Activated CD4-positive, alpha-beta T cell treated with anti-CD3 and anti-CD28 coated beads, Interleukin-2, amount 10 ng/mL, durations not matched to agents 7 days and 5 days (primary cell): ENCODE data around the gene EVC2. TPM values are rescaled to one million over a fixed set of nuclear protein-coding genes. Genes with fewer than 3 reads are reported as not detected.

ENCODE experiments used
- CTCF ChIA-PET: fragments of 350-600 bp; sonication (Branson Sonifier 250); formaldehyde crosslinking; loops from one replicate; lab custom pipeline; 2021; ENCODE audit warnings: antibody characterized with exemption; lab: Charles Lee
- POLR2A ChIA-PET: fragments of 350-600 bp; sonication (Branson Sonifier 250); formaldehyde crosslinking; loops from one replicate; lab custom pipeline; 2021; ENCODE audit warnings: antibody characterized with exemption; lab: Charles Lee
- DNase-seq: peaks from one replicate; pipeline ENCODE4 v3.0.0-alpha.2; 2020
- H3K27ac Mint-ChIP-seq: one replicate; pipeline ENCODE4 v1.8.0; 2021; ENCODE audit warnings: mild to moderate bottlenecking, moderate library complexity, mixed read lengths
- H3K27me3 Mint-ChIP-seq: one replicate; pipeline ENCODE4 v1.8.0; 2021; ENCODE audit warnings: mixed read lengths
- H3K36me3 Mint-ChIP-seq: one replicate; pipeline ENCODE4 v1.8.0; 2021; ENCODE audit warnings: low read depth, mixed read lengths
- H3K4me1 Mint-ChIP-seq: one replicate; pipeline ENCODE4 v1.8.0; 2021; ENCODE audit warnings: mixed read lengths
- H3K4me3 Mint-ChIP-seq: one replicate; pipeline ENCODE4 v1.8.0; 2021; ENCODE audit warnings: mild to moderate bottlenecking, moderate library complexity, mixed read lengths
- H3K9me3 Mint-ChIP-seq: one replicate; pipeline ENCODE4 v1.8.0; 2021; ENCODE audit warnings: mixed read lengths
- total RNA-seq, 2 experiments: library from RNA; stranded (reverse); gene quantifications; one replicate each; pipeline ENCODE4 v1.2.3, GENCODE V29; 2021

The EVC2 gene
- total RNA-seq, 2 experiments from 2014 or later = 0.56 to 0.72 TPM

DNA sequence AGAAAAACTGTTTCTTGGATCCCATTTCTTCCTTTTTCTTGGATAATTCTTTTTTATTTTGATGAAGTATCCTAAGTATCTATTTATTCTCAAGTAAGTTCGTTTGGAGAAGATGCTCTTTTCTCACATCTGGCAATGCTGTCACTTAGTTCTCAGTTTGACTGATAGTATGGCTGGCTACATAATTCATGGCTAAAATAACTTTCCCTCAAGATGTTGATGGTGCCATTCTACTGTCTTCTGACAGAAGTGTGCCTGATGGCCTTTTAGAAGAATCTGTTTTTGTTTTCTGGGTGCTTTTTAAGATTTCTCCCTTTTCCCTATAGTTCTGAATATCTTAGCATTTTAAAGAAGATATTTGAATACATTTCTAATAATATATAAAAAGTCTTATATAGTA lies 41.6 kb downstream of the EVC2 start:
- H3K4me1 Mint-ChIP-seq = no peaks in the 10 kb centered on the region
- H3K27me3 Mint-ChIP-seq = no peaks in the 10 kb centered on the region
- peaks cover 7% of the 10 kb centered on the region for H3K9me3 Mint-ChIP-seq
- H3K4me3 Mint-ChIP-seq = no peak overlapping the region
- no peak for DNase-seq
- H3K27ac Mint-ChIP-seq = no peak overlapping the region
- ChIA-PET CTCF (no interaction called here), POLR2A (no interaction called here)
- H3K36me3 Mint-ChIP-seq = no peaks in the 10 kb centered on the region

GRCh38 chr4:5664778-5665177 lies 43.6 kb downstream of the EVC2 start:
- H3K27ac Mint-ChIP-seq = no peak overlapping the region
- peaks cover 7% of the 10 kb centered on the region for H3K9me3 Mint-ChIP-seq
- DNase-seq = no peak

DNA sequence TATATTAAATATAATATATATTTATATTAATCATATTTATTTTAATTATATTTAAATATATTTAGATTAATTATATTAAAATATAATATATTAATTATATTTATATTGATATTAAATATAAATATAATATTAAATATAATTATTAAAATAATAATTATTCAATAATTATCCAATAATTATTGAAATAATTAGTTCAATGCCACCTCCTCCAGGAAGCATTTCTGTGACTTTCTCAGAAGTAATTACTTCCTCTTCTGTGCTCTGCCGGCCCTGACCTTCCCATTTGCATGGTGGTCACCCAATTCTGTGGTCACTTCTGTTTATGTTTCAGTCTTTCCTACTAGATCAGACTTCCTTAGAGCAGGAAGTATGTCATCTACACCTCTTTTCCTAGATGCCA lies 45.8 kb downstream of the EVC2 start:
- Mint-ChIP-seq H3K36me3 (no peaks in the 10 kb centered on the region), H3K9me3 (peaks cover 7% of the 10 kb centered on the region)
- CTCF ChIA-PET = no interaction called here

More at GRCh38 chr4:5664778-5665177, 43.6 kb downstream of the EVC2 start:
- Mint-ChIP-seq H3K27me3 (no peaks in the 10 kb centered on the region), H3K36me3 (no peaks in the 10 kb centered on the region), H3K4me3 (no peak overlapping the region), H3K4me1 (no peaks in the 10 kb centered on the region)
- CTCF ChIA-PET = no interaction called here
- POLR2A ChIA-PET = no interaction called here

DNA sequence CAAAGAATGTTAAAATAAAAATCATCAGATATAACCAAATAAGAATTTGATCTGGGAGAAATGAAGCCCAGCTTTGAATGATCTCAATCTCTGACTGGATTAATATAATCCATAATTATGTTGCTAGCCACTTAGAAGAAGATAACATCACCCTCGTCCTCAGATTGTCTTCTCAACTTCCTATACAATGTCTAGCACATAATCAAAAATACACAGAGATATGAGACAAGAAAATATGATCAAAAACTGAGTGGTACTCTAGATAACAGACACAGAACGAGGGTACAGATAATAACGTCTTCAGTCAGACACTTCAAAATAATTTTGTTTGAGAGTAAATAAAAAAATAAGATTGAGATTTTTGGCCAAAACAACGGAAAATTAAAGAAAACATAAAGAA lies 47.1 kb downstream of the EVC2 start:
- CTCF ChIA-PET = no interaction called here
- Mint-ChIP-seq H3K36me3 (no peaks in the 10 kb centered on the region), H3K9me3 (peaks cover 7% of the 10 kb centered on the region), H3K4me1 (no peaks in the 10 kb centered on the region), H3K27me3 (no peaks in the 10 kb centered on the region), H3K4me3 (no peak overlapping the region), H3K27ac (no peak overlapping the region)
- DNase-seq = no peak
- POLR2A ChIA-PET = no interaction called here

More for the DNA sequence above, 45.8 kb downstream of the EVC2 start:
- Mint-ChIP-seq H3K4me3 (no peak overlapping the region), H3K27ac (no peak overlapping the region), H3K27me3 (no peaks in the 10 kb centered on the region), H3K4me1 (no peaks in the 10 kb centered on the region)
- DNase-seq = no peak
- POLR2A ChIA-PET = no interaction called here

GRCh38 chr4:5660185-5660584 lies 48.2 kb downstream of the EVC2 start:
- CTCF ChIA-PET = no interaction called here
- peaks cover 7% of the 10 kb centered on the region for H3K9me3 Mint-ChIP-seq

GRCh38 chr4:5658974-5659373 lies 49.4 kb downstream of the EVC2 start:
- H3K9me3 Mint-ChIP-seq = peaks cover 7% of the 10 kb centered on the region
- no peak overlapping the region for H3K27ac Mint-ChIP-seq
- H3K4me3 Mint-ChIP-seq = no peak overlapping the region
- ChIA-PET POLR2A (no interaction called here), CTCF (interaction anchor here (0.8 kb wide), 1 partner anchor 12 kb away, joined by 3 read pairs; no protein-coding TSS in a partner anchor)
- no peaks in the 10 kb centered on the region for H3K36me3 Mint-ChIP-seq
- no peak for DNase-seq
- H3K4me1 Mint-ChIP-seq = no peaks in the 10 kb centered on the region
- H3K27me3 Mint-ChIP-seq = no peaks in the 10 kb centered on the region

More at GRCh38 chr4:5660185-5660584, 48.2 kb downstream of the EVC2 start:
- no peak overlapping the region for H3K4me3 Mint-ChIP-seq
- H3K27me3 Mint-ChIP-seq = no peaks in the 10 kb centered on the region
- no peak for DNase-seq
- H3K36me3 Mint-ChIP-seq = no peaks in the 10 kb centered on the region
- H3K27ac Mint-ChIP-seq = no peak overlapping the region
- POLR2A ChIA-PET = no interaction called here
- no peaks in the 10 kb centered on the region for H3K4me1 Mint-ChIP-seq

- no peak overlapping the region for H3K27ac Mint-ChIP-seq
- no peak for DNase-seq
- no peak overlapping the region for H3K4me3 Mint-ChIP-seq
- H3K36me3 Mint-ChIP-seq = no peaks in the 10 kb centered on the region
- ChIA-PET CTCF (no interaction called here), POLR2A (no interaction called here)
- H3K27me3 Mint-ChIP-seq = no peaks in the 10 kb centered on the region
- no peaks in the 10 kb centered on the region for H3K9me3 Mint-ChIP-seq
- H3K4me1 Mint-ChIP-seq = no peaks in the 10 kb centered on the region
These were observed 51.9 kb downstream of the EVC2 start for GRCh38 chr4:5656415-5656814.

GRCh38 chr4:5654791-5655190 lies 53.6 kb downstream of the EVC2 start:
- no peak overlapping the region for H3K4me3 Mint-ChIP-seq
- ChIA-PET POLR2A (no interaction called here), CTCF (interaction anchor here (0.7 kb wide), 1 partner anchor 579 kb away, joined by 3 read pairs; no protein-coding TSS in a partner anchor)
- H3K36me3 Mint-ChIP-seq = no peaks in the 10 kb centered on the region
- no peaks in the 10 kb centered on the region for H3K27me3 Mint-ChIP-seq
- no peak for DNase-seq
- no peak overlapping the region for H3K27ac Mint-ChIP-seq
- H3K9me3 Mint-ChIP-seq = no peaks in the 10 kb centered on the region
- no peaks in the 10 kb centered on the region for H3K4me1 Mint-ChIP-seq

- Mint-ChIP-seq H3K27me3 (no peaks in the 10 kb centered on the region), H3K9me3 (no peaks in the 10 kb centered on the region), H3K36me3 (no peaks in the 10 kb centered on the region), H3K27ac (no peak overlapping the region), H3K4me3 (no peak overlapping the region), H3K4me1 (no peaks in the 10 kb centered on the region)
- POLR2A ChIA-PET = no interaction called here
- DNase-seq = no peak
- CTCF ChIA-PET = no interaction called here
These were observed 57.3 kb downstream of the EVC2 start for GRCh38 chr4:5651089-5651488.

DNA sequence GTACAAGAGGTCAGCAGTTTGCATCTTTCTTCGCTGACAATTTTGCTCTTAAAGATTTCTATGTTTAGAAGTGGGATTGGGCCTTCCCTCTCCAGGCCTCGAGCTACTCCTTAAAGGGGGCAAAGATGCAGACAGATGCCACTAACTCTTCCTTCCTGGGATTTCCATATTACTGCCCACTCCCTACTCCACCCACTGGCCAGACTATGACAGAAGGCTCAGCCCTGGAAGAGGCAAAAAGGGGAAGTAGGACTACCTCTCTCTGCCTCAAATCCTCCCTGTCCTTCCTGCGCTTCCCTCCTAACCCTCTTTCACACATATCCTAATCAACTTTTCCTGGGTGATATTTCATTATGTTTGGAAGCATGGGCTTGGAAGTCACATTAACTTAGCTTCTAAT lies 58.3 kb downstream of the EVC2 start:
- ChIA-PET CTCF (interaction anchor here (0.7 kb wide), 1 partner anchor 1037 kb away, joined by 3 read pairs; no protein-coding TSS in a partner anchor), POLR2A (no interaction called here)
- no peak overlapping the region for H3K4me3 Mint-ChIP-seq
- H3K27ac Mint-ChIP-seq = no peak overlapping the region
- no peaks in the 10 kb centered on the region for H3K36me3 Mint-ChIP-seq
- H3K4me1 Mint-ChIP-seq = no peaks in the 10 kb centered on the region
- H3K9me3 Mint-ChIP-seq = no peaks in the 10 kb centered on the region
- no peak for DNase-seq
- no peaks in the 10 kb centered on the region for H3K27me3 Mint-ChIP-seq

GRCh38 chr4:5647351-5647750 lies 61.0 kb downstream of the EVC2 start:
- H3K27me3 Mint-ChIP-seq = no peaks in the 10 kb centered on the region
- H3K9me3 Mint-ChIP-seq = no peaks in the 10 kb centered on the region
- H3K36me3 Mint-ChIP-seq = no peaks in the 10 kb centered on the region
- no peak overlapping the region for H3K4me3 Mint-ChIP-seq
- H3K27ac Mint-ChIP-seq = no peak overlapping the region
- POLR2A ChIA-PET = no interaction called here
- CTCF ChIA-PET = interaction anchor here (1.1 kb wide), 1 partner anchor 11 kb away, joined by 3 read pairs; no protein-coding TSS in a partner anchor
- no peak for DNase-seq
- H3K4me1 Mint-ChIP-seq = no peaks in the 10 kb centered on the region

- H3K36me3 Mint-ChIP-seq = no peaks in the 10 kb centered on the region
- ChIA-PET POLR2A (no interaction called here), CTCF (no interaction called here)
- no peaks in the 10 kb centered on the region for H3K4me1 Mint-ChIP-seq
- H3K9me3 Mint-ChIP-seq = no peaks in the 10 kb centered on the region
- no peak overlapping the region for H3K4me3 Mint-ChIP-seq
- DNase-seq = no peak
- peaks cover 2% of the 10 kb centered on the region for H3K27me3 Mint-ChIP-seq
- H3K27ac Mint-ChIP-seq = no peak overlapping the region
These were observed 68.3 kb downstream of the EVC2 start for GRCh38 chr4:5640096-5640495.

GRCh38 chr4:5639556-5639955 lies 68.8 kb downstream of the EVC2 start:
- DNase-seq = no peak
- ChIA-PET CTCF (no interaction called here), POLR2A (no interaction called here)
- Mint-ChIP-seq H3K9me3 (no peaks in the 10 kb centered on the region), H3K27ac (no peak overlapping the region), H3K27me3 (peaks cover 2% of the 10 kb centered on the region), H3K4me3 (no peak overlapping the region), H3K36me3 (no peaks in the 10 kb centered on the region), H3K4me1 (no peaks in the 10 kb centered on the region)

- no peak for DNase-seq
- H3K36me3 Mint-ChIP-seq = no peaks in the 10 kb centered on the region
- H3K27ac Mint-ChIP-seq = no peak overlapping the region
- no peaks in the 10 kb centered on the region for H3K4me1 Mint-ChIP-seq
- H3K4me3 Mint-ChIP-seq = no peak overlapping the region
- no peaks in the 10 kb centered on the region for H3K9me3 Mint-ChIP-seq
- POLR2A ChIA-PET = no interaction called here
- CTCF ChIA-PET = no interaction called here
- H3K27me3 Mint-ChIP-seq = peaks cover 2% of the 10 kb centered on the region
These were observed 69.4 kb downstream of the EVC2 start for GRCh38 chr4:5638976-5639375.
